SK-N-SH treated with all-trans-retinoic acid at 6 μM for 48 hours (cell line): Measurements from ENCODE around the gene RUSF1.

ENCODE experiments used
- PPARA ChIP-seq: fragments of 250-450 bp; sonication (Bioruptor Pico); IDR thresholded peaks from 2 replicates; pipeline ENCODE4 v1.5.0; 2020; ENCODE audit warnings: mild to moderate bottlenecking, borderline replicate concordance
- ZNF565 ChIP-seq: fragments of 450-650 bp; formaldehyde crosslinking; conservative IDR thresholded peaks from 2 replicates; pipeline ENCODE4 v1.5.0; 2020; ENCODE audit warnings: low read depth, mild to moderate bottlenecking, moderate library complexity
- ZNF70 ChIP-seq: fragments of 450-650 bp; formaldehyde crosslinking; IDR thresholded peaks from 2 replicates; pipeline ENCODE4 v1.5.0; 2020; ENCODE audit warnings: mild to moderate bottlenecking, moderate library complexity
- TF ChIP-seq, protein P1 (sequence below): fragments of 250-450 bp; sonication (Bioruptor Pico); IDR thresholded peaks from 2 replicates; pipeline ENCODE4 v1.5.1; 2021; ENCODE audit warnings: mild to moderate bottlenecking, moderate library complexity

DNA sequence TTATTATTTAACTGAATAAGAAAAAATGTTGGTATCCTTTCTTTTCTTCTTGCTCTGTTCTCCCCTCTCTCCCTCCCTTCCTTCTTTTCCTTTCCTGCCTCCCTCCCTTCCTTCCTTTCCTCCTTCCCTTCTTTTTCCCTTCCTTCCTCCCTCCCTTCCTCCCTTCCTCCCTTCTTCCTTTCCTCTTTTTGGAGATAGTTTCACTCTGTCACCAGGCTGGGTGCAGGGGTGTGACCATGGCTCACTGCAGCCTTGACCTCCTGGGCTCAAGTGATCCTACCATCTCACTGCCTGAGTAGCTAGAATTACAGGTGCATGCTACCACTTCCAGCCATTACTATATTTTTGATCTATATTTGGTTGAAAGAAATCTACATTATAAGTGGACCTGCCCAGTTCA lies 5.7 kb upstream of the RUSF1 start:
- no peak for TF ChIP-seq ZNF565 (CRISPR knock-in tag)
- TF ChIP-seq, protein P1, sequence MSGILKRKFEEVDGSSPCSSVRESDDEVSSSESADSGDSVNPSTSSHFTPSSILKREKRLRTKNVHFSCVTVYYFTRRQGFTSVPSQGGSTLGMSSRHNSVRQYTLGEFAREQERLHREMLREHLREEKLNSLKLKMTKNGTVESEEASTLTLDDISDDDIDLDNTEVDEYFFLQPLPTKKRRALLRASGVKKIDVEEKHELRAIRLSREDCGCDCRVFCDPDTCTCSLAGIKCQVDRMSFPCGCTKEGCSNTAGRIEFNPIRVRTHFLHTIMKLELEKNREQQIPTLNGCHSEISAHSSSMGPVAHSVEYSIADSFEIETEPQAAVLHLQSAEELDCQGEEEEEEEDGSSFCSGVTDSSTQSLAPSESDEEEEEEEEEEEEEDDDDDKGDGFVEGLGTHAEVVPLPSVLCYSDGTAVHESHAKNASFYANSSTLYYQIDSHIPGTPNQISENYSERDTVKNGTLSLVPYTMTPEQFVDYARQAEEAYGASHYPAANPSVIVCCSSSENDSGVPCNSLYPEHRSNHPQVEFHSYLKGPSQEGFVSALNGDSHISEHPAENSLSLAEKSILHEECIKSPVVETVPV (CRISPR knock-in tag): no peak
- no peak for TF ChIP-seq PPARA (CRISPR knock-in tag)
- TF ChIP-seq ZNF70: no peak
